Erythroblast (primary cell): Measurements from ENCODE around the gene HASPIN.

ENCODE experiments used
- DNase-seq, 2 experiments: peaks; one replicate each; lab custom pipeline; 2025; lab: John Stamatoyannopoulos, UW
- GATA1 ChIP-seq: IDR thresholded peaks from 2 replicates; pipeline ENCODE4 v1.6.1; 2011; ENCODE audit warnings: low read depth, mild to moderate bottlenecking, control low read depth, low read length, moderate library complexity
- POLR2A ChIP-seq: IDR thresholded peaks from 2 replicates; pipeline ENCODE4 v1.6.1; 2011; ENCODE audit warnings: mild to moderate bottlenecking, low read length

HASPIN gene

DNA sequence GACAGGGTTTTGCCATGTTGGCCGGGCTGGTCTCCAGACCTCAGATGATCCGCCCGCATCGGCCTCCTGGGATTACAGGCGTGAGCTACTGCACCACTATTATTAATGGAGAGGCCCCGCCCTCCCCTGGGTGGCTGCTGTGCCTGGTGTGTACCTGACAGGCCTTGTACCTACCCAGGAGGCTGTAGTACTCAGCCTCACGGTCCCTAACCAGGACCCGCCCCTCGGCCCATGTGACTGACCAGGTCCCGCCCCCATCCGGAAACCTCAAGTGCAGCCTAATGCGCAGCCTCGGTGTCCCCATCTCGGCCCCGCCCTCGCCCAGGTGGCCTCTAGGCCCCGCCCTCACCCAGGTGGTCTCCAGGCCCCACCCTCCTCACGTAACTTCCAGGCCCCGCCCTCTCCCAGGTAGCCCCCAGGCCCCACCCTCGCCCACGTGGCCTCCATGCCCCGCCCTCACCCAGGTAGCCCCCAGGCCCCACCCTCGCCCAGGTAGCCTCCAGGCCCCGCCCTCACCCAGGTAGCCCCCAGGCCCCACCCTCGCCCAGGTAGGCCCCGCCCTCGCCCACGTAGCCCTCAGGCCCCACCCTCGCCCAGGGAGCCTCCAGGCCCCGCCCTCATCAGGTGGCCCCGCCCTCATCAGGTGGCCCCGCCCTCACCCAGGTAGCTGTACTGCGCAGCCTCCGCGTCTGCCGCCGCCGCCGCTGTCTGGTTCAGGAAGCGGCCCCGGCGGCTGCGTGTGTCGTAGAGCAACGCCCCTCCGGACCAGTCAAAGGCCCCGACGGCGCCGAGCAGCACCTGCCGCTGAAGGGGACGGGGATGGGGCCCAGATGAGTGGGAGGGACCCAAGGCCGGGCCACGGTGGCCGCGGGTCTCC, 31.0 kb downstream of the HASPIN start:
- peak; percentile 45 to 51 for DNase-seq
- TF ChIP-seq GATA1 = no peak
- TF ChIP-seq POLR2A = no peak

DNA sequence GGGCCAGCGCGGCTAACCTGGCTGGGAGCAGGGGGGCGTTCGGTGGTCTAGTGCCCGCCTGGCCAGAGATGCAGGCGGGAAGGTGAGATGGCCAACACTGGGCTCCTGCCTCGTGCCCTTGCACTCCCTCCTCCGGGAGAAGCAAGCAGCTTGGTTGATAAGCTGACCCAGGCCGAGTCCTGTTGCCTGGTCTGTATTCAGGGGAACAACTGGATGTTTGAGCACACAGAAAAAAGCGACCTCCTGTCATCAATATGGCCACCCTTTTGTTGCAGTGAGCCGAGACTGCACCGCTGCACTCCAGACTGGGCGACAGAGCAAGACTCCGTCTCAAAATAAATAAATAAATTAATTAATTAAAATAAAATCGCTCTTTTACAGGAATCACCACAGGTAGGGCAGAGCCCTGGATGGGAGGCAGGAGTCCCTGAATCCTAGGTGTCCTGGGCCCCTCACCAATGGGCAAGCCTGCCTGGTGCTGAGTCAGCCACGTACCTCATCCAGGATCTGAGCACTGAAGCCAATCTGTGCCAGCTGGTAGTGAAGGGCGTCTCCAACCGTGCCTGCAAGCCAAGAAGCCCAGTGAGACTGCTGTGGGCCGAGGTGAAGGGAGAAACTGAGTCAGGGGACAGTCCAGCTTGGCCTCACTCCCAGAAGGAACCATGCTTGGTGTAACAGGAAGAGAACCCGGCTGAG, 31.8 kb downstream of the HASPIN start:
- DNase-seq = no peak
- TF ChIP-seq GATA1 (no peak), POLR2A (no peak)

DNA sequence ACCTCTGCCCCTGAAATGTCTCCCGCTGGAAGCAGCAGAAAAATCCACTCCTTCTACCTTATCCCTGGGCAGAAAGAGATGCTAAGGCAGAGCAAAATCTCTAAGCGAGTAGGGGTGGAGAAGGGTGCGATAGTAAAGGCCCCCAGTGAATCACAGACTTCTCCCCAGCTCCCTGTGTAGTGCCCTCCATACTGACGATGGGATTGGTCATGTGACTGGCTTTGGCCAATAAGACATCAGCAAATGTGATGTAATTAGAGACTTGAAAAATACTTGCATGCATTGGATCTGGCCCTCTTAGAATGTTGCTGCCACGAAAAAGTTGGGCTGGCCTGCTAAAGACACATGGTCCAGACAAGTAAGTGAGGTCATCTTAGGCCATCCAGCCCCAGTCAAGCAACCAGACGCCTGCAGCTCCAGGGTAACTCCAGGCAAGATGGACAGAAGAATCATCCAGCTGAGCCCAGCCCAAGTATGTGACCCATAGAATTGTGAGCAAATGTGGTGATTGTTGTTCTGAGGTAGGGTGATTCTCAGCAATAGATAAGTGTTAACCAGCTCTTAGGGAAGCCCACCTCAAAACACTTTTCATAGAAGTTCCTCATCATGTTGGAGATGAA, 36.0 kb downstream of the HASPIN start:
- no peak for TF ChIP-seq GATA1
- TF ChIP-seq POLR2A = no peak
- no peak for DNase-seq

DNA sequence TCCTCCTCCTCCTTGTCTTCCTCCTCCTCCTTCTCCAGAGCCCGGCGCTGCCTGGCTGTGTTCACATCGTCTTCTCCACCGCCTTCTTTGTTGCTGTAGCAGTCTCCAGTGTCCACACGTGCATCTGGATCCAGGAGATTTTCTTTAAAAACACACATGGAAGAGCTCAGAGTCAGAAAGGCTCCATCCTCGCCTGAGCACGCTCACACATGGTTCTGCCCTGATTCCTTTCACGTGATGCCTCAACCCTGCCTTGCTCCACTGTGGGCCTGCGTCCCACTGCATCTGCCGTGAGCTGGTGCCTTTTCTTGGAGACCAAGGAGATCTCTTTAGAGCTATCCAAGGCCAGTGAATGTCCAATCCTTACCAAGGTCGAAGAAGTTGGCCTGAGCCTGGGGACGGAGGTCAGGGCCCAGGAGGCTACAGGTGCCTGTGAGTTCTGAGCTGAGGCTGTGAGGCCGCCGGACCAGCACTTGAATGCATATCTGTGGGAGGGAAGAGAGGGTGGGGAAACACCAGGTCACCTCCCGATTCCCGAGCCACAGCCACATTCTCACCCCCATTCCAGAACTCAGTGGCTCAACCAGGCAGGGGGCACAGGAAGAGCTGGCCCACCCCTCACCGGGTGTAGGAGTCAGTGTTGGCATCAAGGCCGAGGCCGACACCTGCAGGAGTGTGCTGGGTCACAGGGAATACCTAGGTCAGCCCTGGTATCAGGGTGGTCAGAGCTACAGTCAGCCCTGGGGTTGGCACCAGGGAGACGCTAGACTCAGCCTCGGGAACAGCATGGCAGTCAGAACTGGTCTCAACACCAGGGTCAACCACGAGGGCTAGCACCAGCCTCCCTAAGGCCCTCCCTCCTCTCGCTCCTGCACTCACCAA, 37.6 kb downstream of the HASPIN start:
- no peak for DNase-seq
- no peak for TF ChIP-seq GATA1
- TF ChIP-seq POLR2A = no peak

DNA sequence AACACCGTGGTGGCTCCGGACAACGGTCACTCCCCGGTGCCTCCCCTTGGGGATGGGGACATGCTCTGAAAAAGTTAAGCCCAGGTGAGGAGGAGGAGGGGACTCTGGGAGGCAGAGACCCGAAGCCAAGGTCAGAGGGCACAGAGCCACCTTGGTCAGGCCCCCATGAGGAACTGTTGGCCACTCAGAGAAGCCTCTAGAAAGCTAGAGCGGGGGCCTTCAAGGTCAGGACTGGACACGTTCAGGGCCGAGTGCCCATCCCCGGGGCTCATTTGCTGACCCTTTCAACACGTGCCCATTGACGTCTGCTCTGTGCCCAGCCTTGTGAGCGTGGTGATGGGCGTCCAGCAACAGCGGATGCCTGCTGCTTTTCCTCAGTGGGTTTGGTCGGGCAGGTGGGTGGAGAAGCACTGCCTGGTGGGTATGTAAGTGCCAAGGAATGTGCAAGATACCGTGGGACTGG, 38.2 kb downstream of the HASPIN start:
- no peak for DNase-seq
- no peak for TF ChIP-seq POLR2A
- TF ChIP-seq GATA1 = no peak

DNA sequence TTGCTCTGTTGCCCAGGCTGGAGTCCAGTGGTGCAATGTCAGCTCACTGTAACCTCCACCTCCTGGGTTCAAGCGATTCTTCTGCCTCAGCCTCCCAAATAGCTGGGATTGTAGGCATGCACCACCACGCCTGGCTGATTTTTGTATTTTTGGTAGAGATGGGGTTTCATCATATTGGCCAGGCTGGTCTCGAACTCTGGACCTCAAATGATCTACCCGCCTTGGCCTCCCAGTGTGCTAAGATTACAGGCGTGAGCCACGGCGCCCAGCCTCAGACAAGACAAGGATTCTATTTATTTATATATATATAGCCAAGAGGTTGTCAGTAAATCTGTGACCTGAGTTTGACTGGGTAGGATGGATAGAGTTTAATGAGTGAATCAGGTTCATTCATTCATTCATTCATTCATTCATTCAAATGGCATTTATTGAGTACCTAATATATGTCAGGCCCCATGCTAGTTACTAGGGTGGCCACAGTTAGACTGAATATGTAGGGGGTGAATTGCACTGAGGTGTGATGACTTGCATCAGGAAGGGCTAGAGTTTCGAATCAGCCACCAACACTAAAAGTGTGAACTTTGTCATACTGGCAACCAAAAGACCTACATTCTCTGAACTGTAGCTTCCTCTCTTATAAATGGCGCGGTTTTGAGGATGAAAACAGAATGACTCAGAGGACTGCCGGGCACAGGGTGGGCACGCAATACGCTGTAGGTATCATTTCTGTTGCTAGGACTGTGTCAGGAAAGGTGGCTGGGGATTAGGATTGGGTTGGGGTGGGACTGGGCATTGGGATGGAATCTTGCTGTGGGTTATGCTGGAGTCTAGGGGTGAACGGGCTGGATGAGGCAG, 39.4 kb downstream of the HASPIN start:
- TF ChIP-seq POLR2A = no peak
- TF ChIP-seq GATA1 = no peak
- DNase-seq = no peak

DNA sequence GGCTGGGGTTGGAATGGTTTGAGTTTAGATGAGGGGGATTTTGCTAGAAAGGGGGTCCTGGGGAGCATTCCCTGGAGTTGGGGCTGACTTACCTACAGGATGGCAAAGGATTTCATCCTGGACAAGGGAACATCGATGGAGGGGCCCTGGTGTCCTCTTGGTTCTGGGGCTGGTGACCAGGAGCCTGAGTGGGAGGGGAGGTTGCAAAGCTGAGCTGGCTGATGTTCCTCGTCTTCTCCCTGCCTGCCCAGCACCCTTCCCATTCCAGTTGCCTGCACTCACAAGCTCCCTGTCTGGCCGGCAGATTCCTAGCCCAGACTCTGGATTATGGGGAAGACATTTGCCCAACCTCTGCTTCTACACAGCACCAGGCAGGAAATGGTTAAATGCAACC, 40.1 kb downstream of the HASPIN start:
- no peak for DNase-seq
- TF ChIP-seq POLR2A (no peak), GATA1 (no peak)

DNA sequence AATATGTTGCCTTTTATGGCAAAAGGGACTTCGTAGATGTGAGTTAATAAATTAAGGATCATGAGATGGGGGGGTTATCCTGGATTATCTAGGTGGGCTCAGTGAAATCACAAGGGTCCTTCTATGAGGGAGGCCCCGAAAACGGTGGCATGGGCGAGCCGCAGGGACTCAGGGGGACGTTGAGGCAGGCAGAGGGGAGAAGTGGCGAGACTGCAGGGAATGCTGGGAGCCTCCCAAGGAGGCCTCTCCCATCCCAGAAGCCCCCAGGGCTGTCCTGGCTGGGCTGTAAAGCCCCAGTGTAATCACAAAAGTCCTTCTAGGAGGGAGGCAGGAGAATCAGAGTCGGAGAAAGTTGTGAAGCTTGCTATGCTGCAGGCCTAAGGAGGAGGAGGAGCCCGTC, 42.3 kb downstream of the HASPIN start:
- DNase-seq = no peak
- TF ChIP-seq GATA1 (no peak), POLR2A (no peak)

DNA sequence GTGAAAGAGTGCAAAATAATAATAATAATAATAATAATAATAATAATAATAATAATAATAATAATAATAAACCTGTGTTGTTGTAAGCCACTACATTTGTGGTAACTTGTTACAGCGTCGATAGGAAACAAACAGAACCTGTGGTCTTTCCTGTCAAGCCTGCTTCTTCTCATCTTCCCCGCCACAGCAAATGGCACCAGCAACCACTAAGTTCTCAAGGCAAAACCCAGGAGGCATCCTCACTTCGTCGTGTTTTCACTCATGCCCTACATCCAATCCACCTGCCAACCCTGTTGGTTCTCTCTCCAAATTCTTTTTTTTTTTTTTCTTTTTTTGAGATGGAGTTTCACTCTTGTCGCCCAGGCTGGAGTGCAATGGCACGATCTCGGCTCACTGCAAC, 43.1 kb downstream of the HASPIN start:
- DNase-seq = no peak
- TF ChIP-seq POLR2A (no peak), GATA1 (no peak)

DNA sequence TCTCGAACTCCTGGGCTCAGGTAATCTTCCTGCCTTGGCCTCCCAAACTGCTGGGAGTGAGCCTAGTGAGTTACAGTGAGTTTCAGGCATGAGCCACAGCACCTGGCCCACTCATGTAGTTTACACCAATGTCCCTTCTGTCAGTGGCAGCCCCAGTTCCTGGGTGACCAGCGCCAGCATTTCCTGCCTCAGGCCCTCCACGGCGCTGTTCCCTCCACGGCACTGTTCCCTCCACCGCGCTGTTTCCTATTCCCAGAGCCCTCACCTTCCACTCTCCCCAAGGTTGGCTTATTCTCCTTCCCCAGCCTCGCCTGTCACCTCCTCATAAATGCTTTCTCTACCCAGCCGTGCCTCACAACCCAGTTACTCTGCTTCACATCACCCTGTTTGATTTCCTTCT, 44.6 kb downstream of the HASPIN start:
- no peak for DNase-seq
- no peak for TF ChIP-seq POLR2A
- TF ChIP-seq GATA1 = no peak

DNA sequence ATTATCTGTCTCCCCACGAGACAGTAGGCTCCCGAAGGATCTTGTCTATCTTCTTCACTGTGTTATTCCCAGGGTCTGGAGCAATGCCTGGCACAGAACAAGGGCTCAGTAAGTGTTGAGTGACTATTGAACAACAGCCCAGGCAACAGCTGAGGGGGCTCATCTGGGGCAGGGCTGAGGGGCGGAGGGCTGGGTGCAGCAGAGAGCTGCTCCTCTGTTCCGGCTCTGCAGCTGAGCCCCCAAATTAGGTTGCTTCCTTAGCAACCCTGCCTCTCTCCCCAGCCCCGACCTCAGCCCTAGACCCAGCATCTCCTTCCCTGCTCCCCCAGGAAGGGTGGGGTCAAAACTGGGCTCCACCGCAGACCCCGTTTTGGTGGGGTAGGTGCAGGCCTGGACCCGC, 45.1 kb downstream of the HASPIN start:
- no peak for DNase-seq
- no peak for TF ChIP-seq POLR2A
- TF ChIP-seq GATA1 = no peak

DNA sequence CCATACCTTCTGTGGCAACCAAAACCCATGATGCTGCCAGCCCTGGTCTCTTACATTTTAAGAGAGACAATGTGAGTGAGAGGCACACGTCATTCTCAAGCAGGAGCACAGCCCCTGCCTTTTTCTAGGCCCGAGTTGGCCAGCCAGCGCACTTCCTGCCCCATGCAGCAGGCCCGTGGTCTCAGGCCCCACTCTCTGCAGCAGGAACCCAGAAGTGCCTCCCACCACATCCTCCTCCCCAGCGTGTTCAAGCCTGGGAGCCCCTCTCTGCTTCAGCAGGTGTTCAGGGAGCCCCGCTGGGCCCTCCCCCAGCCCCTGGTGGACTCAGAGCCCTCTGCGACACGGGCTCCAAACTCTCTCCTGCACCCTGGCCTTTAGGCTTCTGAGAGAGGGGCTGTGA, 46.8 kb downstream of the HASPIN start:
- no peak for DNase-seq
- TF ChIP-seq GATA1 = no peak
- TF ChIP-seq POLR2A = no peak
